Breast epithelium (tissue), 3 donors: ENCODE data around the gene CYP2A7.
"Not testable (repeated sequence)": the region's sequence is repeated elsewhere in the genome, so short reads cannot be mapped to it uniquely, and the experiment has no call there.

Experiments used
- CTCF ChIP-seq, 3 donors: fragments of 450-650 bp; IDR thresholded peaks; one replicate each; pipeline ENCODE4 v1.5.1; 2016 to 2017; ENCODE audit warnings: antibody characterized with exemption in 3 of 3, mild to moderate bottlenecking in 3 of 3, moderate library complexity in 3 of 3
- POLR2AphosphoS5 ChIP-seq, 3 donors: sonication (generic); formaldehyde crosslinking; IDR thresholded peaks; one replicate each; pipeline ENCODE4 v1.6.1; 2017; ENCODE audit warnings: antibody characterized with exemption in 3 of 3

- TF ChIP-seq POLR2AphosphoS5, CTCF (IDR thresholded peaks at IDR 0.05): not testable (repeated sequence)
Measured at GRCh38 chr19:40926276-40926675, 44.2 kb upstream of the CYP2A7 start.
